GM19438 (cell line): ENCODE measurements around the gene PRMT2.

ENCODE experiments used
- ATAC-seq: cut with Tn5 transposase; IDR thresholded peaks from one replicate; pipeline ENCODE4 v1.9.1; 2021; ENCODE audit warnings: low read depth; ENCODE audit not compliant: unreplicated experiment

Gene PRMT2

GRCh38 chr21:46639489-46640386 lies 4.3 kb downstream of the PRMT2 start:
- ATAC-seq: no peak

GRCh38 chr21:46641656-46642055 lies 6.2 kb downstream of the PRMT2 start:
- no peak for ATAC-seq

GRCh38 chr21:46643379-46644177 lies 8.1 kb downstream of the PRMT2 start:
- no peak for ATAC-seq

GRCh38 chr21:46645840-46646239 lies 10.4 kb downstream of the PRMT2 start:
- no peak for ATAC-seq

GRCh38 chr21:46646541-46647154 lies 11.2 kb downstream of the PRMT2 start:
- no peak for ATAC-seq

- ATAC-seq: no peak
These were observed 13.1 kb downstream of the PRMT2 start for GRCh38 chr21:46648539-46648938.

- no peak for ATAC-seq
These were observed 13.9 kb downstream of the PRMT2 start for GRCh38 chr21:46649356-46649755.

GRCh38 chr21:46650476-46651098 lies 15.1 kb downstream of the PRMT2 start:
- ATAC-seq: no peak

GRCh38 chr21:46651121-46651520 lies 15.6 kb downstream of the PRMT2 start:
- ATAC-seq: no peak

- no peak for ATAC-seq
These were observed 19.8 kb downstream of the PRMT2 start for GRCh38 chr21:46655230-46655629.

GRCh38 chr21:46656820-46657219 lies 21.3 kb downstream of the PRMT2 start:
- ATAC-seq: no peak

GRCh38 chr21:46660505-46660904 lies 25.0 kb downstream of the PRMT2 start:
- no peak for ATAC-seq

- no peak for ATAC-seq
These were observed 25.7 kb downstream of the PRMT2 start for GRCh38 chr21:46661211-46661625.

GRCh38 chr21:46661642-46662366 lies 26.3 kb downstream of the PRMT2 start:
- ATAC-seq: no peak

GRCh38 chr21:46662367-46662654 lies 26.8 kb downstream of the PRMT2 start:
- no peak for ATAC-seq

GRCh38 chr21:46662765-46663500 lies 27.5 kb downstream of the PRMT2 start:
- ATAC-seq: no peak

GRCh38 chr21:46663754-46664153 lies 28.3 kb downstream of the PRMT2 start:
- no peak for ATAC-seq

GRCh38 chr21:46664316-46664995 lies 29.0 kb downstream of the PRMT2 start:
- ATAC-seq: no peak

GRCh38 chr21:46665566-46665965 lies 30.1 kb downstream of the PRMT2 start:
- no peak for ATAC-seq
